Measurements from ENCODE around the gene NTNG2. TPM values are rescaled to one million over a fixed set of nuclear protein-coding genes. Genes with fewer than 3 reads are reported as not detected.

Gene NTNG2
- total RNA-seq, result 2.4 TPM in 2 replicates
- long read RNA-seq, result 0 reads

GRCh38 chr9:132161743-132162184, at the start of gene NTNG2:
TSS of gene NTNG2 (plus strand) at chr9:132162058. CDS start at chr9:132166832, 4,774 bp downstream.
- TF ChIP-seq, protein P1, sequence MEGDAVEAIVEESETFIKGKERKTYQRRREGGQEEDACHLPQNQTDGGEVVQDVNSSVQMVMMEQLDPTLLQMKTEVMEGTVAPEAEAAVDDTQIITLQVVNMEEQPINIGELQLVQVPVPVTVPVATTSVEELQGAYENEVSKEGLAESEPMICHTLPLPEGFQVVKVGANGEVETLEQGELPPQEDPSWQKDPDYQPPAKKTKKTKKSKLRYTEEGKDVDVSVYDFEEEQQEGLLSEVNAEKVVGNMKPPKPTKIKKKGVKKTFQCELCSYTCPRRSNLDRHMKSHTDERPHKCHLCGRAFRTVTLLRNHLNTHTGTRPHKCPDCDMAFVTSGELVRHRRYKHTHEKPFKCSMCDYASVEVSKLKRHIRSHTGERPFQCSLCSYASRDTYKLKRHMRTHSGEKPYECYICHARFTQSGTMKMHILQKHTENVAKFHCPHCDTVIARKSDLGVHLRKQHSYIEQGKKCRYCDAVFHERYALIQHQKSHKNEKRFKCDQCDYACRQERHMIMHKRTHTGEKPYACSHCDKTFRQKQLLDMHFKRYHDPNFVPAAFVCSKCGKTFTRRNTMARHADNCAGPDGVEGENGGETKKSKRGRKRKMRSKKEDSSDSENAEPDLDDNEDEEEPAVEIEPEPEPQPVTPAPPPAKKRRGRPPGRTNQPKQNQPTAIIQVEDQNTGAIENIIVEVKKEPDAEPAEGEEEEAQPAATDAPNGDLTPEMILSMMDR (IDR thresholded peaks at IDR 0.05; ENCODE audit: unreplicated experiment), result no peak
- Mint-ChIP-seq H3K4me3 (ENCODE audit: low read depth) (peak within 1 kb of the TSS; percentile 82), H3K4me1 (ENCODE audit: low read depth) (peaks cover 3% of the 10 kb centered on the region), H3K36me3 (ENCODE audit: insufficient read depth) (no peaks in the 10 kb centered on the region), H3K27ac (peak within 1 kb of the TSS; percentile 81), H3K27me3 (peaks cover 83% of the 10 kb centered on the region), H3K9me3 (ENCODE audit: low read depth) (no peaks in the 10 kb centered on the region)
- no peak for DNase-seq (ENCODE audit: low spot score, unreplicated experiment)

DNA sequence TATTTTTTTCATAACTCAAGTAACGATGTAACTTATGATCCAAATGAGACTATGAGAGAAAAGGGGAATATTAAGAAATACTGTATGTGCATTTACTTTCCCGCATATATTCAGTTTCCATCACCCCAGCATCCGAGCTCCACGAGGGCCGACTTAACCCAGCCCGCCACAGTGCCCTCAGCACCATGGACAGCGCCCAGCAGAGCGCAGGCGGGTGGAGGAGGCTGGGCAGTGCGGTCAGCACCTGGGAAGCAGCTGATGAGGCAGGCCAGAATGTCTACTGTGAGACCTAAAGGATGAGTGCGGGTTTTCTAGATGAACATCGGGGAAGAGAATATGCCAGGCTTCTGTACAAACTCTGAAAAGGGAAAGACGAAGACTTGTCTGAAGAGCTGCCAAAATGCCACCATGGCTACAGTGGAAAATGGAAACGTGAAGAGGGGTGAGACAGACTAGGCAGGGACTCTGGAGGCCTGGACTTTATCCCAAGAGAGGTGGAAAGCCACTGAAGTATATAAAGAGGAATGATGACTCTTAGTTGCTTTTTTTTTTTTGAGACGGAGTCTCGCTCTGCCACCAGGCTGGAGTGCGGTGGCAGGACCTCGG, 47.7 kb upstream of the NTNG2 start:
- TF ChIP-seq, protein P1 (IDR thresholded peaks at IDR 0.05; ENCODE audit: unreplicated experiment), result no peak
- Mint-ChIP-seq H3K4me3 (ENCODE audit: low read depth) (no peak overlapping the region), H3K4me1 (ENCODE audit: low read depth) (peaks cover 9% of the 10 kb centered on the region), H3K36me3 (ENCODE audit: insufficient read depth) (no peaks in the 10 kb centered on the region), H3K27ac (no peak overlapping the region), H3K9me3 (ENCODE audit: low read depth) (no peaks in the 10 kb centered on the region), H3K27me3 (peaks cover 60% of the 10 kb centered on the region)
- peak; percentile 87 for DNase-seq (ENCODE audit: low spot score, unreplicated experiment)

GRCh38 chr9:132116583-132116982, 45.3 kb upstream of the NTNG2 start:
- H3K9me3 Mint-ChIP-seq (ENCODE audit: low read depth), result no peaks in the 10 kb centered on the region
- DNase-seq (ENCODE audit: low spot score, unreplicated experiment), result no peak
- H3K27ac Mint-ChIP-seq, result no peak overlapping the region
- no peak overlapping the region for H3K4me3 Mint-ChIP-seq (ENCODE audit: low read depth)
- TF ChIP-seq, protein P1 (IDR thresholded peaks at IDR 0.05; ENCODE audit: unreplicated experiment), result no peak
- H3K27me3 Mint-ChIP-seq, result peaks cover 54% of the 10 kb centered on the region
- H3K36me3 Mint-ChIP-seq (ENCODE audit: insufficient read depth), result no peaks in the 10 kb centered on the region
- peaks cover 9% of the 10 kb centered on the region for H3K4me1 Mint-ChIP-seq (ENCODE audit: low read depth)

GRCh38 chr9:132117694-132118093, 44.2 kb upstream of the NTNG2 start:
- Mint-ChIP-seq H3K36me3 (ENCODE audit: insufficient read depth) (no peaks in the 10 kb centered on the region), H3K27ac (peak overlapping the region; percentile 58), H3K4me3 (ENCODE audit: low read depth) (no peak overlapping the region), H3K9me3 (ENCODE audit: low read depth) (no peaks in the 10 kb centered on the region), H3K27me3 (peaks cover 57% of the 10 kb centered on the region), H3K4me1 (ENCODE audit: low read depth) (peaks cover 9% of the 10 kb centered on the region)
- DNase-seq (ENCODE audit: low spot score, unreplicated experiment), result no peak
- TF ChIP-seq, protein P1 (IDR thresholded peaks at IDR 0.05; ENCODE audit: unreplicated experiment), result no peak

GRCh38 chr9:132121021-132121420, 40.8 kb upstream of the NTNG2 start:
- Mint-ChIP-seq H3K4me1 (ENCODE audit: low read depth) (peaks cover 9% of the 10 kb centered on the region), H3K27me3 (peaks cover 71% of the 10 kb centered on the region), H3K4me3 (ENCODE audit: low read depth) (no peak overlapping the region), H3K9me3 (ENCODE audit: low read depth) (no peaks in the 10 kb centered on the region), H3K36me3 (ENCODE audit: insufficient read depth) (no peaks in the 10 kb centered on the region), H3K27ac (no peak overlapping the region)
- TF ChIP-seq, protein P1 (IDR thresholded peaks at IDR 0.05; ENCODE audit: unreplicated experiment), result no peak
- DNase-seq (ENCODE audit: low spot score, unreplicated experiment), result no peak
